HepG2 (cell line): ENCODE measurements around the gene TRPT1. TPM values are rescaled to one million over a fixed set of nuclear protein-coding genes. Genes with fewer than 3 reads are reported as not detected.

ENCODE experiments used
- ATAC-seq: fragments of 200-7000 bp; cut with Tn5 transposase; 3 replicates; pipeline ENCODE4 v1.9.1; 2020; ENCODE audit warnings: mild to moderate bottlenecking, moderate library complexity
- BruUV-seq: library from RNA; stranded (reverse); fragments of 400-500 nt; replicated peaks from 2 replicates; lab custom pipeline; 2021; lab: Mats Ljungman, UMichigan
- CTCF ChIA-PET: fragments of 300-600 bp; formaldehyde crosslinking; extraction: SDS; loops from one replicate; lab custom pipeline; 2021; ENCODE audit warnings: low total read pairs, inconsistent platforms, low intra/inter-chr PET ratio; lab: Yijun Ruan, JAX
- POLR2A ChIA-PET: fragments of 350-600 bp; sonication (Branson Sonifier 250); formaldehyde crosslinking; loops from one replicate; lab custom pipeline; 2020; ENCODE audit warnings: antibody characterized with exemption, inconsistent platforms; lab: Yijun Ruan, JAX
- DNase-seq: peaks from one replicate; pipeline ENCODE4 v3.0.0-alpha.2; 2015; ENCODE audit warnings: low spot score
- FAIRE-seq: peaks from 3 replicates; lab custom pipeline; 2011; peaks lifted over from hg19 to GRCh38; lab: Jason Lieb, UNC
- H2AFZ ChIP-seq: one replicate; pipeline ENCODE4 v1.6.1; 2011; ENCODE audit warnings: low read length, inconsistent platforms
- H3K27ac ChIP-seq: fragments of 300-600 bp; 3 replicates; pipeline ENCODE4 v1.8.0; 2011; ENCODE audit warnings: mixed run types, mild to moderate bottlenecking, mixed read lengths, low read length, inconsistent platforms; ENCODE audit not compliant: insufficient read depth; ENCODE audit errors: extremely low read length
- H3K27me3 ChIP-seq, 2 experiments: fragments of 200-600 bp in 1 of 2; 2 replicates in 1 of 2; 3 replicates in 1 of 2; pipeline versions ENCODE4 v1.6.0 to v1.8.0; 2011; ENCODE audit warnings: low read length in 2 of 2, mild to moderate bottlenecking in 2 of 2, moderate library complexity in 2 of 2, inconsistent platforms in 1 of 2; ENCODE audit not compliant: insufficient read depth in 2 of 2, control insufficient read depth in 1 of 2
- H3K36me3 ChIP-seq, 2 experiments: fragments of 200-600 bp in 1 of 2; replicated peaks in 1 of 2; 2 replicates in 1 of 2; 3 replicates in 1 of 2; pipeline versions ENCODE4 v1.5.1 to v1.8.0; 2011; ENCODE audit warnings: low read length in 2 of 2, inconsistent platforms in 1 of 2; ENCODE audit not compliant: insufficient read depth in 2 of 2, control insufficient read depth in 1 of 2
- H3K4me1 ChIP-seq: 2 replicates; pipeline ENCODE4 v1.5.1; 2012; ENCODE audit warnings: low read length, inconsistent platforms; ENCODE audit not compliant: insufficient read depth
- H3K4me2 ChIP-seq: 2 replicates; pipeline ENCODE4 v1.6.0; 2011; ENCODE audit warnings: low read depth, low read length, inconsistent platforms
- H3K4me3 ChIP-seq, 3 experiments: fragments of 200-600 bp in 1 of 3; sonication (generic), shearing (Covaris generic) in 1 of 3; replicated peaks in 1 of 3; 2 replicates each; pipeline ENCODE4 v1.5.1; 2011 to 2016; ENCODE audit warnings: low read length in 3 of 3, inconsistent platforms in 2 of 3, low read depth in 2 of 3, mild to moderate bottlenecking in 2 of 3, control low read depth in 1 of 3, mixed read lengths in 1 of 3; ENCODE audit not compliant: insufficient read depth in 1 of 3
- H3K79me2 ChIP-seq: one replicate; pipeline ENCODE4 v1.6.1; 2011; ENCODE audit warnings: low read length, inconsistent platforms; ENCODE audit not compliant: insufficient read depth
- H3K9ac ChIP-seq: 2 replicates; pipeline ENCODE4 v1.6.0; 2011; ENCODE audit warnings: mild to moderate bottlenecking, low read depth, low read length, inconsistent platforms; ENCODE audit not compliant: insufficient read depth
- H3K9me3 ChIP-seq: 2 replicates; pipeline ENCODE4 v1.5.1; 2012; ENCODE audit warnings: mild to moderate bottlenecking, low read length
- H4K20me1 ChIP-seq: 2 replicates; pipeline ENCODE4 v1.6.0; 2011; ENCODE audit warnings: inconsistent platforms, mild to moderate bottlenecking, low read length, moderate library complexity; ENCODE audit not compliant: insufficient read depth
- ARID2 ChIP-seq: sonication (generic); formaldehyde crosslinking; IDR thresholded peaks from 2 replicates; pipeline ENCODE4 v1.8.1; 2022; ENCODE audit warnings: mild to moderate bottlenecking, missing genetic modification reagents, borderline replicate concordance
- CBX2 ChIP-seq, 2 experiments: fragments of 200-600 bp in 1 of 2; sonication (generic); formaldehyde crosslinking in 1 of 2; IDR thresholded peaks; 2 replicates each; pipeline versions ENCODE4 v1.7.0 to v1.8.1; 2018 to 2022; ENCODE audit warnings: low read depth in 2 of 2, low read length in 1 of 2, mild to moderate bottlenecking in 1 of 2, missing genetic modification reagents in 1 of 2
- CENPT ChIP-seq: sonication (generic); formaldehyde crosslinking; IDR thresholded peaks from 2 replicates; pipeline ENCODE4 v1.8.0; 2022; ENCODE audit warnings: low read depth, mild to moderate bottlenecking, moderate library complexity, missing genetic modification reagents
- DZIP1 ChIP-seq: sonication (generic); formaldehyde crosslinking; IDR thresholded peaks from 2 replicates; pipeline ENCODE4 v1.5.0; 2020; ENCODE audit warnings: mild to moderate bottlenecking, missing genetic modification reagents
- FIP1L1 ChIP-seq: fragments of 200-400 bp; formaldehyde crosslinking; IDR thresholded peaks from 2 replicates; pipeline ENCODE4 v1.6.1; 2018; ENCODE audit warnings: low read depth, mild to moderate bottlenecking, low read length, moderate library complexity, borderline replicate concordance; ENCODE audit not compliant: insufficient read depth
- KDM2A ChIP-seq: sonication (generic); formaldehyde crosslinking; IDR thresholded peaks from 2 replicates; pipeline ENCODE4 v1.4.0; 2020; ENCODE audit warnings: low read depth, missing genetic modification reagents, borderline replicate concordance
- SMC3 ChIP-seq: IDR thresholded peaks from 2 replicates; pipeline ENCODE4 v1.6.1; 2011; ENCODE audit warnings: low read length, improper control_type of control experiment
- SNAPC2 ChIP-seq: sonication (generic); formaldehyde crosslinking; IDR thresholded peaks from 2 replicates; pipeline ENCODE4 v1.8.1; 2022; ENCODE audit warnings: mild to moderate bottlenecking, missing genetic modification reagents
- SP4 ChIP-seq: sonication (generic); formaldehyde crosslinking; IDR thresholded peaks from 2 replicates; pipeline ENCODE4 v1.8.1; 2023; ENCODE audit warnings: mild to moderate bottlenecking, missing genetic modification reagents
- SUZ12 ChIP-seq: fragments of 150-350 bp; IDR thresholded peaks from 2 replicates; pipeline ENCODE4 v1.6.1; 2014; ENCODE audit warnings: low read depth, low read length
- ZKSCAN8 ChIP-seq: IDR thresholded peaks from 2 replicates; pipeline ENCODE4 v1.6.1; 2016; ENCODE audit warnings: borderline replicate concordance, missing genetic modification reagents, missing compliant biosample characterization
- ZNF10 ChIP-seq: sonication (generic); formaldehyde crosslinking; IDR thresholded peaks from 2 replicates; pipeline ENCODE4 v1.4.0; 2020; ENCODE audit warnings: mild to moderate bottlenecking, low read depth, missing genetic modification reagents, borderline replicate concordance
- ZNF577 ChIP-seq: sonication (generic); formaldehyde crosslinking; IDR thresholded peaks from 2 replicates; pipeline ENCODE4 v1.4.0; 2020; ENCODE audit warnings: mild to moderate bottlenecking, low read depth, missing genetic modification reagents, borderline replicate concordance
- ZNF616 ChIP-seq: sonication (generic); formaldehyde crosslinking; IDR thresholded peaks from 2 replicates; pipeline ENCODE4 v1.5.0; 2020; ENCODE audit warnings: low read depth, mild to moderate bottlenecking, missing genetic modification reagents
- ZNF629 ChIP-seq: sonication (generic); formaldehyde crosslinking; conservative IDR thresholded peaks from 2 replicates; pipeline ENCODE4 v1.5.0; 2020; ENCODE audit warnings: missing genetic modification reagents
- ZNF788 ChIP-seq: sonication (generic); formaldehyde crosslinking; IDR thresholded peaks from 2 replicates; pipeline ENCODE4 v1.5.0; 2020; ENCODE audit warnings: mild to moderate bottlenecking, missing genetic modification reagents, borderline replicate concordance
- WGBS: methylation state at CpG from one replicate; pipeline ENCODE4 v1.1.6; 2017; ENCODE audit warnings: low lambda C conversion rate; 5-methylcytosine and 5-hydroxymethylcytosine counted together
- in situ Hi-C: cut with HindIII; loops from 2 replicates; pipeline ENCODE4 v1.10.0; 2017; ENCODE audit warnings: low pct_unique_long_range_greater_than_20kb; ENCODE audit not compliant: extremely low pct_ligation_motif_present
- intact Hi-C: fragments of 100-400 bp; cut with micrococcal nuclease; formaldehyde crosslinking; loops from one replicate; pipeline ENCODE4 v1.10.0; 2022; ENCODE audit not compliant: unreplicated experiment
- polyA plus RNA-seq, 8 experiments: library from polyadenylated mRNA; depleted of rRNA in 3 of 8; stranded (reverse) in 7 of 8; unstranded in 1 of 8; fragments of >200 nt; fragmentation: Illumina TruSeq in 4 of 8; extraction: Trizol in 4 of 8; gene quantifications; 2 replicates each; pipeline versions ENCODE4 v1.2.1 to v1.2.3, GENCODE V29; 2011 to 2016; ENCODE audit warnings: low read depth in 4 of 8, missing spikeins in 1 of 8, mixed read lengths in 1 of 8; ENCODE audit not compliant: insufficient read depth in 1 of 8
- total RNA-seq, 5 experiments: library from RNA; depleted of rRNA; stranded (reverse); fragments of >200 nt; fragmentation: Illumina TruSeq; extraction: Trizol; gene quantifications; 2 replicates each; pipeline ENCODE4 v1.2.3, GENCODE V29; 2016; ENCODE audit warnings: low read depth in 1 of 5
- TF ChIP-seq, protein P1 (sequence below): sonication (generic); formaldehyde crosslinking; IDR thresholded peaks from 2 replicates; pipeline ENCODE4 v1.5.0; 2020; ENCODE audit warnings: missing genetic modification reagents
- TF ChIP-seq, protein P2 (sequence below): sonication (generic); formaldehyde crosslinking; IDR thresholded peaks from 2 replicates; pipeline ENCODE4 v1.4.0; 2020; ENCODE audit warnings: missing genetic modification reagents
- TF ChIP-seq, protein P3 (sequence below): sonication (generic); IDR thresholded peaks from 2 replicates; pipeline ENCODE4 v1.6.1; 2016; ENCODE audit warnings: low read depth, borderline replicate concordance

The TRPT1 gene
- total and polyA plus RNA-seq, 2 of the 13 experiments (the other 11 are each of a cell fraction or from before 2014, with no cell fraction given) = 24.8 to 40.7 TPM

DNA sequence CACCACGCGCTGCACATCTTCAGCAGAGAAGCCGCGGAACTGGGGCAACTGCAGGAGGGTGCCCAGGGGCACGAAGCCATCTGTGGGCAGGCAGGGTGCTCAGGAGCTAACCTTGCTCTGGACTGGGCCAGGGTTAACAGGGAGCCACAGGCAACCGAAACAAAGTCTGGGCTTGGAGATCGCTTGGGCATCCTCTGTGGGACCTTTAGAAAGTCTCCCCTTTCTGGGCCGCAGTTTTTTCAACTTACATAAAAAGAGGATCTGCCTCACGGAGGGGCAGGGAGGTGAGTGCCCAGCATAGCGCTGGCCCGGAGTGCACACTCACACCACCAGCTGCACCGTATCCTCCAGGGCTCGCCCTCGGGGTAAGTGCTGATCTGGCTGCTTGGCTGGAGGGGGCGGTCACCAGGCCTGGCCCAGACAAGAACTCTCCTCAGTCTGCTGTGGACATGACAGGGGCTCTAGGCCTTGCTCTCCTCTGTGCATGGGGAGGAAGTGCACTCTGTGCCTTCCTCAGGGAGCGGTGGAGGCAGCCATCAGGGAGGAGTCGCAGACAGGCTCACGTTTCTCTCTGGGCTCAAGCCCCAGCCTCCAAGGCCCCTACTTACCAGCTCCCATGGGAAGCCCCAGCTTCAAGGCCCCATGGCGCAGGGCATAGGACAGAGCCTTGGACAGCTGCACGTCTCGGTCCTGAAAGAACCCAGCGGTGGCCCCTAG, 937 bp downstream of the TRPT1 start:
- 62% methylated on average over 13 of the region's 22 CpGs for WGBS
- peak; percentile 2 for ATAC-seq
- in situ Hi-C loops = no loop called here
- H3K27me3 ChIP-seq = no peaks in the 10 kb centered on the region
- FAIRE-seq = no peak
- H2AFZ ChIP-seq = no peak overlapping the region
- H4K20me1 ChIP-seq = no peaks in the 10 kb centered on the region
- H3K4me3 ChIP-seq = peak overlapping the region; percentile 78 to 96 (median 82)
- peak overlapping the region; percentile 44 for H3K27ac ChIP-seq
- H3K4me1 ChIP-seq = peaks cover 41% of the 10 kb centered on the region
- CTCF ChIA-PET = no interaction called here
- intact Hi-C loops = no loop called here
- peak overlapping the region; percentile 96 for H3K4me2 ChIP-seq
- H3K79me2 ChIP-seq = no peaks in the 10 kb centered on the region
- no peak for DNase-seq
- H3K36me3 ChIP-seq = peaks cover 0 to 3% of the 10 kb centered on the region in 2 experiments; a peak in 2 of 5 replicates
- H3K9ac ChIP-seq = peak overlapping the region; percentile 77
- no peaks in the 10 kb centered on the region for H3K9me3 ChIP-seq
- no TSS peak for BruUV-seq
- POLR2A ChIA-PET = interaction anchor here (1.2 to 3.3 kb wide), 7 partner anchors 12 to 93 kb away, joined by 3 to 27 read pairs (median 15); partner anchors contain the start of genes ESRRA, FKBP2, PRDX5 and STIP1
- no peak for TF ChIP-seq ZNF788 (CRISPR knock-in tag)
- no peak for TF ChIP-seq CBX2 (IDR thresholded peaks at IDR 0.05; ENCODE audit: low read depth, low read length)
- TF ChIP-seq CBX2 (CRISPR knock-in tag; IDR thresholded peaks at IDR 0.05; ENCODE audit: low read depth) = no peak
- TF ChIP-seq ZNF577 (CRISPR knock-in tag) = no peak
- no peak for TF ChIP-seq SNAPC2 (CRISPR knock-in tag)
- TF ChIP-seq SMC3 = no peak
- no peak for TF ChIP-seq SUZ12
- TF ChIP-seq ZNF10 (CRISPR knock-in tag) = no peak
- no peak for TF ChIP-seq KDM2A (CRISPR knock-in tag)
- TF ChIP-seq DZIP1 (CRISPR knock-in tag) = 0 out of 2 replicates have a peak, but pooled peaks have one; percentile 51
- 0 out of 2 replicates have a peak, but pooled peaks have one; percentile 39 for TF ChIP-seq ZNF616 (CRISPR knock-in tag)
- no peak for TF ChIP-seq ARID2 (CRISPR knock-in tag)
- TF ChIP-seq, protein P1, sequence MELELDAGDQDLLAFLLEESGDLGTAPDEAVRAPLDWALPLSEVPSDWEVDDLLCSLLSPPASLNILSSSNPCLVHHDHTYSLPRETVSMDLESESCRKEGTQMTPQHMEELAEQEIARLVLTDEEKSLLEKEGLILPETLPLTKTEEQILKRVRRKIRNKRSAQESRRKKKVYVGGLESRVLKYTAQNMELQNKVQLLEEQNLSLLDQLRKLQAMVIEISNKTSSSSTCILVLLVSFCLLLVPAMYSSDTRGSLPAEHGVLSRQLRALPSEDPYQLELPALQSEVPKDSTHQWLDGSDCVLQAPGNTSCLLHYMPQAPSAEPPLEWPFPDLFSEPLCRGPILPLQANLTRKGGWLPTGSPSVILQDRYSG (CRISPR knock-in tag) = no peak
- no peak for TF ChIP-seq SP4
- no peak for TF ChIP-seq FIP1L1
- peak; percentile 7; the same call in 1 of the 2 replicates for TF ChIP-seq CENPT (CRISPR knock-in tag)
- TF ChIP-seq ZNF629 (CRISPR knock-in tag) = no peak
- TF ChIP-seq ZKSCAN8 (CRISPR knock-in tag) = no peak
- TF ChIP-seq, protein P2, sequence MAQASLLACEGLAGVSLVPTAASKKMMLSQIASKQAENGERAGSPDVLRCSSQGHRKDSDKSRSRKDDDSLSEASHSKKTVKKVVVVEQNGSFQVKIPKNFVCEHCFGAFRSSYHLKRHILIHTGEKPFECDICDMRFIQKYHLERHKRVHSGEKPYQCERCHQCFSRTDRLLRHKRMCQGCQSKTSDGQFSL = no peak
- TF ChIP-seq, protein P3, sequence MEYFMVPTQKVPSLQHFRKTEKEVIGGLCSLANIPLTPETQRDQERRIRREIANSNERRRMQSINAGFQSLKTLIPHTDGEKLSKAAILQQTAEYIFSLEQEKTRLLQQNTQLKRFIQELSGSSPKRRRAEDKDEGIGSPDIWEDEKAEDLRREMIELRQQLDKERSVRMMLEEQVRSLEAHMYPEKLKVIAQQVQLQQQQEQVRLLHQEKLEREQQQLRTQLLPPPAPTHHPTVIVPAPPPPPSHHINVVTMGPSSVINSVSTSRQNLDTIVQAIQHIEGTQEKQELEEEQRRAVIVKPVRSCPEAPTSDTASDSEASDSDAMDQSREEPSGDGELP = no peak
